GM06990 (cell line): ENCODE results near the gene EGLN2.

ENCODE experiments used
- DNase-seq: peaks from one replicate; pipeline ENCODE4 v3.0.0-alpha.2; 2011; ENCODE audit not compliant: insufficient read length; ENCODE audit errors: extremely low read depth
- H3K27me3 ChIP-seq: replicated peaks from 2 replicates; pipeline ENCODE4 v1.6.0; 2011; ENCODE audit warnings: low read length; ENCODE audit not compliant: control insufficient read depth, insufficient read depth
- H3K36me3 ChIP-seq: 2 replicates; pipeline ENCODE4 v1.5.1; 2011; ENCODE audit warnings: low read length; ENCODE audit not compliant: control insufficient read depth, insufficient read depth
- H3K4me3 ChIP-seq: replicated peaks from 2 replicates; pipeline ENCODE4 v1.5.1; 2011; ENCODE audit warnings: low read depth, mild to moderate bottlenecking, control low read depth, low read length
- CTCF ChIP-seq: IDR thresholded peaks from 2 replicates; pipeline ENCODE4 v1.5.1; 2011; ENCODE audit warnings: low read length, control low read depth, mild to moderate bottlenecking, inconsistent platforms; ENCODE audit not compliant: insufficient read depth, poor library complexity, severe bottlenecking

The EGLN2 gene

GRCh38 chr19:40803170-40803856, 4.3 kb downstream of the EGLN2 start:
- no peak for TF ChIP-seq CTCF
- no peaks in the 10 kb centered on the region for H3K27me3 ChIP-seq
- peaks cover 35% of the 10 kb centered on the region for H3K36me3 ChIP-seq
- no peak for DNase-seq
- peak overlapping the region; percentile 50 for H3K4me3 ChIP-seq

GRCh38 chr19:40803857-40804782, 5.1 kb downstream of the EGLN2 start:
- no peak for TF ChIP-seq CTCF
- H3K36me3 ChIP-seq = peaks cover 40% of the 10 kb centered on the region
- H3K27me3 ChIP-seq = no peaks in the 10 kb centered on the region
- peak overlapping the region; percentile 41 for H3K4me3 ChIP-seq
- peak; percentile 71 for DNase-seq

GRCh38 chr19:40804783-40805242, 5.8 kb downstream of the EGLN2 start:
- DNase-seq = no peak
- TF ChIP-seq CTCF = peak; percentile 29
- H3K36me3 ChIP-seq = peaks cover 44% of the 10 kb centered on the region
- H3K27me3 ChIP-seq = no peaks in the 10 kb centered on the region
- H3K4me3 ChIP-seq = no peak overlapping the region

- TF ChIP-seq CTCF = no peak
- H3K36me3 ChIP-seq = peaks cover 44% of the 10 kb centered on the region
- DNase-seq = no peak
- H3K4me3 ChIP-seq = no peak overlapping the region
- H3K27me3 ChIP-seq = no peaks in the 10 kb centered on the region
Measured at GRCh38 chr19:40805258-40805868, 6.4 kb downstream of the EGLN2 start.

- H3K4me3 ChIP-seq = no peak overlapping the region
- no peaks in the 10 kb centered on the region for H3K27me3 ChIP-seq
- TF ChIP-seq CTCF = peak; percentile 97
- H3K36me3 ChIP-seq = peaks cover 39% of the 10 kb centered on the region
- peak; percentile 80 for DNase-seq
Measured at GRCh38 chr19:40806423-40807146, 7.6 kb downstream of the EGLN2 start.
